HCT116 (cell line): ENCODE measurements around the gene BMP4.

ENCODE experiments used
- CTCF ChIP-seq, 3 experiments: fragments of 200-600 bp in 1 of 3; sonication (generic) in 1 of 3; IDR thresholded peaks in 2 of 3; conservative IDR thresholded peaks in 1 of 3; 2 replicates each; pipeline ENCODE4 v1.5.1; 2012 to 2017; ENCODE audit warnings: low read depth in 2 of 3, low read length in 2 of 3, antibody characterized with exemption in 1 of 3, borderline replicate concordance in 1 of 3, control low read depth in 1 of 3, mild to moderate bottlenecking in 1 of 3, mixed read lengths in 1 of 3, mixed run types in 1 of 3, moderate library complexity in 1 of 3; ENCODE audit not compliant: insufficient read depth in 1 of 3
- EGR1 ChIP-seq: IDR thresholded peaks from 2 replicates; pipeline ENCODE4 v1.6.1; 2012; ENCODE audit warnings: low read depth
- EZH2phosphoT487 ChIP-seq: fragments of 200-600 bp; IDR thresholded peaks from 2 replicates; pipeline ENCODE4 v1.6.1; 2018; ENCODE audit warnings: antibody characterized with exemption, borderline replicate concordance
- MAX ChIP-seq: IDR thresholded peaks from 2 replicates; pipeline ENCODE4 v1.6.1; 2012
- POLR2A ChIP-seq: IDR thresholded peaks from 2 replicates; pipeline ENCODE4 v1.7.0; 2011; ENCODE audit warnings: borderline replicate concordance; ENCODE audit not compliant: insufficient read depth, insufficient read length; ENCODE audit errors: extremely low read depth
- POLR2AphosphoS5 ChIP-seq: IDR thresholded peaks from 2 replicates; pipeline ENCODE4 v1.6.1; 2011; ENCODE audit warnings: mild to moderate bottlenecking, low read depth, low read length, moderate library complexity
- REST ChIP-seq: IDR thresholded peaks from 2 replicates; pipeline ENCODE4 v1.6.1; 2012; ENCODE audit warnings: low read depth
- SIN3A ChIP-seq: IDR thresholded peaks from 2 replicates; pipeline ENCODE4 v1.6.1; 2012; ENCODE audit warnings: low read depth
- YY1 ChIP-seq: IDR thresholded peaks from 2 replicates; pipeline ENCODE4 v1.6.1; 2011; ENCODE audit warnings: low read length, low read depth, moderate library complexity, mild to moderate bottlenecking; ENCODE audit not compliant: insufficient replicate concordance; ENCODE audit errors: extremely low read depth
- ZFX ChIP-seq: fragments of 450-650 bp; IDR thresholded peaks from 2 replicates; pipeline ENCODE4 v1.6.1; 2017

- no peak for TF ChIP-seq CTCF (IDR thresholded peaks at IDR 0.05 in 2 of 3, conservative IDR thresholded peaks at IDR 0.05 in 1 of 3; ENCODE audit: borderline replicate concordance in 1 of 3, insufficient read depth in 1 of 3, low read depth in 2 of 3, low read length in 2 of 3)
- no peak for TF ChIP-seq MAX
- TF ChIP-seq SIN3A, result no peak
- TF ChIP-seq POLR2A, result no peak
- no peak for TF ChIP-seq POLR2AphosphoS5
- TF ChIP-seq ZFX, result no peak
- TF ChIP-seq EGR1, result no peak
- TF ChIP-seq YY1, result no peak
- TF ChIP-seq REST, result no peak
- no peak for TF ChIP-seq EZH2phosphoT487
Observed at GRCh38 chr14:53968726-53969125, 12.1 kb upstream of the BMP4 start.
